RWPE1 (cell line): ENCODE results near the gene CHST11.

Source experiments
- CTCF ChIA-PET: fragments of 350-600 bp; sonication (Branson Sonifier 250); formaldehyde crosslinking; extraction: SDS; loops from one replicate; lab custom pipeline; 2021; lab: Yijun Ruan, JAX
- POLR2A ChIA-PET: fragments of 400-600 bp; formaldehyde crosslinking; extraction: SDS; loops from one replicate; lab custom pipeline; 2020; ENCODE audit warnings: antibody characterized with exemption; ENCODE audit not compliant: low non-redundant PET; lab: Yijun Ruan, JAX
- DNase-seq: peaks from one replicate; pipeline ENCODE4 v3.0.0; 2012; ENCODE audit warnings: low spot score
- H3K27ac ChIP-seq: fragments of 450-650 bp; 2 replicates; pipeline ENCODE4 v1.5.1; 2017
- TF ChIP-seq, protein P1 (sequence below): fragments of 450-650 bp; conservative IDR thresholded peaks from 2 replicates; pipeline ENCODE4 v1.5.1; 2017; ENCODE audit warnings: low read depth, mild to moderate bottlenecking

Gene CHST11

DNA sequence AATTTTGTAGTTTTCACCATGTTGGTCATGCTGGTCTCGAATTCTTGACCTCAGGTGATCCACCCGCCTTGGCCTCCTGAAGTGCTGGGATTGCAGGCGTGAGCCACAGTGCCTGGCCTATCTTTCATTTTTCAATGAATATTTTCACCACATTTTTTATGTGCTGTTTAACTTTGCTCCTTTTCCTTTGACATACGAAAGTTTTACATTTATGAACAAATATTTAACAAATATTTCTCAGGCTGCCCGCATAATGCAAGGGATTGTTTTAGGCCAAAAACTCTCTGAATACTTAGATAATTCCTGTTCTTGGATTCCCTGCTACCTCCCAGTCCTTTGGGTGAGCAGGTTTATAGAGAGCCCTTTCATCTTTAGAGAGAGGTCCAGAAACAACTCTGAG is 8.7 kb upstream of the CHST11 start:
- no peak for DNase-seq
- TF ChIP-seq, protein P1, sequence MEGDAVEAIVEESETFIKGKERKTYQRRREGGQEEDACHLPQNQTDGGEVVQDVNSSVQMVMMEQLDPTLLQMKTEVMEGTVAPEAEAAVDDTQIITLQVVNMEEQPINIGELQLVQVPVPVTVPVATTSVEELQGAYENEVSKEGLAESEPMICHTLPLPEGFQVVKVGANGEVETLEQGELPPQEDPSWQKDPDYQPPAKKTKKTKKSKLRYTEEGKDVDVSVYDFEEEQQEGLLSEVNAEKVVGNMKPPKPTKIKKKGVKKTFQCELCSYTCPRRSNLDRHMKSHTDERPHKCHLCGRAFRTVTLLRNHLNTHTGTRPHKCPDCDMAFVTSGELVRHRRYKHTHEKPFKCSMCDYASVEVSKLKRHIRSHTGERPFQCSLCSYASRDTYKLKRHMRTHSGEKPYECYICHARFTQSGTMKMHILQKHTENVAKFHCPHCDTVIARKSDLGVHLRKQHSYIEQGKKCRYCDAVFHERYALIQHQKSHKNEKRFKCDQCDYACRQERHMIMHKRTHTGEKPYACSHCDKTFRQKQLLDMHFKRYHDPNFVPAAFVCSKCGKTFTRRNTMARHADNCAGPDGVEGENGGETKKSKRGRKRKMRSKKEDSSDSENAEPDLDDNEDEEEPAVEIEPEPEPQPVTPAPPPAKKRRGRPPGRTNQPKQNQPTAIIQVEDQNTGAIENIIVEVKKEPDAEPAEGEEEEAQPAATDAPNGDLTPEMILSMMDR, result no peak
- H3K27ac ChIP-seq, result no peak overlapping the region
- ChIA-PET POLR2A (no interaction called here), CTCF (interaction anchor here (0.7 kb wide), 1 partner anchor 542 kb away, joined by 3 read pairs; no protein-coding TSS in a partner anchor)

DNA sequence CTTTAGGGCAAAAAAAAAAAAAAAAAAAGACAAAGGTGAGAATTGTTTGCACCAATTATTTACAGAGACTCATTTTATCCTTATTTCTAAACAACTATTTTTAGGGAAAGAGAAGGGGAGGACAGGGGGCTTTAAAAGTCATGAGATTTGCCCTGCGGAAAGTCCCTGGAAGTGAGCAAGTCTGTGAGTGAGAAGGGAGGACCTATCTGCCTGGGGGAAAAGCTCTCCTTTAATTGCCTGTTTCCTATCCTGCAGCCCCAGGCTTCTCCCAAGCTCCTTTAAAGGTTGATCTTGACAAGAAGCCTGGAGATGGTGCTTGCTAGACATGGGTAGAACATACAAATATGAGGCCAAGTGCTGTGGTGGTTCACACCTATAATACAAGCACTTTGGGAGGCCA is 8.3 kb upstream of the CHST11 start:
- TF ChIP-seq, protein P1, result no peak
- no peak for DNase-seq
- ChIA-PET POLR2A (no interaction called here), CTCF (interaction anchor here (0.7 kb wide), 1 partner anchor 541 kb away, joined by 3 read pairs; no protein-coding TSS in a partner anchor)
- H3K27ac ChIP-seq, result no peak overlapping the region

DNA sequence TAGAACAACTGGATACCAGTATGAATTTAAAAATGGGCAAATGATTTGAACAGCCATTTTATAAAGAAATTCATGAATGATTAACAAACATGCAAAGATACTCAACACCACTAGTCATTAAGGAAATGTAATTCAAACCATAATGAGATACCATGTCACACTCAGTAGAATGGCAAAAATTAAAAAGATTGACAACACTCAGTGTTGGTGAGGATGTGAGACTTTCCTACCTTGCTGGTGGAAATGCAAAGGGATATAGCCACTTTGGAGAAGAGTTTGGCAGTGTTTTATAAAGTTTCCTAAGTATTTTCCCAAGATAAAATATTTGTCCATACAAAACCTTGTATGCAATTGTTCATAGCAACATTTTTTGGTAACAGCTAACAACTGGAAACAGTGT is 6.0 kb upstream of the CHST11 start:
- no peak for DNase-seq
- TF ChIP-seq, protein P1, result no peak
- CTCF ChIA-PET, result interaction anchor here (0.6 kb wide), 1 partner anchor 92 kb away, joined by 3 read pairs; no protein-coding TSS in a partner anchor
- POLR2A ChIA-PET, result no interaction called here
- H3K27ac ChIP-seq, result no peak overlapping the region

DNA sequence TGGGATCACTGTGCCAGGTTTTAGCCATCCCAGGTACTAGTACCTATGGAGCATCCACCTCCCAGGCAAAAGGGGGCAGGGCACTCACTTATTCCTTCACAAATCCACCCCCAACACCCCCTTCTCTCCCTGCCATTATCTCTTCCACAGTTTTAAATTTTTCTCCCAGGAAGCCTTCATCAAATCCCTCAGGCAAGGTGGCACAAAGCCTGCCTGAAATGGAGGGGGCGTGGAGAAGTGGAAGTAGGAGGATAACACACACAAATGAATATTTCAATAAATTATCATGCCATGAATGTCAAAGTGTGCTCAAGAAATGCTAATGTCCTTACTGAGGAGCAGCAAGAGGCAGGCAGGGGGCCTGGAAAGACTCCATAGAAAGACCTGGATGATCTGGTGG is 4.7 kb upstream of the CHST11 start:
- ChIA-PET POLR2A (no interaction called here), CTCF (no interaction called here)
- DNase-seq, result no peak
- TF ChIP-seq, protein P1, result no peak
- no peak overlapping the region for H3K27ac ChIP-seq

DNA sequence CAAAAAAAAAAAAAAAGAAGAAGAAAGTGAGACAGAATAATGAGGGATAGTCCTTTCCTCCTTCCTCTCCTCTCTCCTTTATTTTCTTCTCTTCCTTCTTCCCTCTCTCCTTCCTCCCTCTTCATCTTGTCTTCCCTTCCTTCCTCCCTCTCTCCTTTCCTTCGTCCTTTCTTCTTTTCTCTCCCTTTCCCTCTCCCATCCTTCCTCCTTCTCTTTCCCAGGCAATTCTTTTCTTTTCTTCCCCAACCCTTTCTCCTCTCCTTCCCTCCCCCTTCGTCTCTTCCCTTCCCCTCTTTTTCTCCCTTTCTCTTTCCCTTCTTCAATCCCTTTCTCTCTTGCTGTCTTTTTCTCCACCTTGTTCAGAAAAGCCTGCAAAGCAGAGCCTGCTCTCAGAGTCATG is 3.6 kb upstream of the CHST11 start:
- ChIA-PET POLR2A (no interaction called here), CTCF (no interaction called here)
- no peak for DNase-seq
- no peak overlapping the region for H3K27ac ChIP-seq
- TF ChIP-seq, protein P1, result no peak

DNA sequence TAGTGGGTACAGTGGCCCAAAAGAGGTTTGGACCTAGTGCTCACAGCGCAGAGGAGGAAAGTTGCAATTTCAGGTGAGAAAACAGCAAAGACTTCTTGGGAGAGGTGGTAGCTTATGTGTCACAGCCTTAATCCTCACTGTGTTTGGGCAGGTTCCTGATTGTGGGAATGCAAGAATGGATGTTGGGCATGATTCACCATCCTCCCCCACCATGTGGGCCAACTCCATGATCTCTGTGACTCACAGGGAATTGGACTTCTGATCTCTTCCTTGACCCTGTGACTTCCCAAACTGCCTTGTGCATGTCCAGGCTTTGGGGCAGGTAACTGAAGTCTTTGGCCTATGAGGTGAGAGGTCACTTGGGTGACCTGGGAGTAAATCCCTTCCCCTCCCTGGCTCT is 1.8 kb upstream of the CHST11 start:
- TF ChIP-seq, protein P1, result no peak
- H3K27ac ChIP-seq, result peak overlapping the region; percentile 68
- DNase-seq, result peak; percentile 93
- ChIA-PET CTCF (interaction anchor here (0.7 kb wide), 1 partner anchor 31 kb away, joined by 3 read pairs; no protein-coding TSS in a partner anchor), POLR2A (no interaction called here)
